HL-60 (cell line): ENCODE data around the gene SEPTIN7.

Source experiments
- DNase-seq, 2 experiments: peaks; one replicate each; pipeline ENCODE4 v3.0.0-alpha.2; 2010 to 2020; ENCODE audit warnings: low read depth in 1 of 2, low spot score in 1 of 2
- H3K27ac ChIP-seq: fragments of 250-450 bp; sonication (Bioruptor Pico); replicated peaks from 2 replicates; pipeline ENCODE4 v1.5.1; 2020; ENCODE audit warnings: mild to moderate bottlenecking, moderate library complexity
- H3K27me3 ChIP-seq: fragments of 250-450 bp; sonication (Bioruptor Pico); 2 replicates; pipeline ENCODE4 v1.5.1; 2021; ENCODE audit warnings: mild to moderate bottlenecking, moderate library complexity; ENCODE audit not compliant: insufficient read depth, poor library complexity, severe bottlenecking
- H3K4me3 ChIP-seq: replicated peaks from 2 replicates; pipeline ENCODE4 v1.5.1; 2011; ENCODE audit warnings: mild to moderate bottlenecking, control low read depth, low read length; ENCODE audit not compliant: insufficient read depth
- CTCF ChIP-seq: IDR thresholded peaks from one replicate; pipeline ENCODE4 v1.5.1; 2011; ENCODE audit warnings: low read length, control low read depth, inconsistent platforms; ENCODE audit not compliant: insufficient read depth
- GABPA ChIP-seq: IDR thresholded peaks from 2 replicates; pipeline ENCODE4 v1.6.1; 2012; ENCODE audit warnings: low read depth
- POLR2AphosphoS5 ChIP-seq: IDR thresholded peaks from 2 replicates; pipeline ENCODE4 v1.6.1; 2012; ENCODE audit warnings: low read depth
- REST ChIP-seq: IDR thresholded peaks from 2 replicates; pipeline ENCODE4 v1.6.1; 2012; ENCODE audit warnings: low read depth; ENCODE audit not compliant: insufficient replicate concordance
- SPI1 ChIP-seq: IDR thresholded peaks from 2 replicates; pipeline ENCODE4 v1.6.1; 2012; ENCODE audit warnings: low read depth, mild to moderate bottlenecking, borderline replicate concordance

Gene SEPTIN7

GRCh38 chr7:35777121-35777520 lies 23.7 kb upstream of the SEPTIN7 start:
- H3K27me3 ChIP-seq = no peaks in the 10 kb centered on the region
- H3K27ac ChIP-seq = no peak overlapping the region
- no peak for TF ChIP-seq REST
- TF ChIP-seq SPI1 = no peak
- TF ChIP-seq GABPA = no peak
- no peak for TF ChIP-seq POLR2AphosphoS5
- no peak for TF ChIP-seq CTCF
- DNase-seq = no peak
- H3K4me3 ChIP-seq = no peak overlapping the region

GRCh38 chr7:35780070-35780469 lies 20.8 kb upstream of the SEPTIN7 start:
- DNase-seq = no peak
- H3K27me3 ChIP-seq = no peaks in the 10 kb centered on the region
- no peak overlapping the region for H3K27ac ChIP-seq
- no peak for TF ChIP-seq CTCF
- no peak for TF ChIP-seq SPI1
- H3K4me3 ChIP-seq = no peak overlapping the region

GRCh38 chr7:35781200-35781701 lies 19.6 kb upstream of the SEPTIN7 start:
- no peak for DNase-seq
- Histone ChIP-seq H3K27ac (no peak overlapping the region), H3K27me3 (no peaks in the 10 kb centered on the region), H3K4me3 (no peak overlapping the region)
- no peak for TF ChIP-seq GABPA
- no peak for TF ChIP-seq POLR2AphosphoS5
- TF ChIP-seq SPI1 = no peak
- no peak for TF ChIP-seq REST
- no peak for TF ChIP-seq CTCF
